Measurements from ENCODE around the gene TSTD2. TPM values are rescaled to one million over a fixed set of nuclear protein-coding genes. Genes with fewer than 3 reads are reported as not detected.

TSTD2 gene
- total RNA-seq, 1 donor from 2014 or later: 60.9 TPM

- Mint-ChIP-seq H3K4me3 (ENCODE audit: unreplicated experiment) (peak overlapping the region; percentile 100), H3K4me1 (ENCODE audit: low read depth, unreplicated experiment) (peaks cover 16% of the 10 kb centered on the region), H3K9me3 (ENCODE audit: unreplicated experiment) (peaks cover 15% of the 10 kb centered on the region), H3K27ac (ENCODE audit: unreplicated experiment) (peak overlapping the region; percentile 100), H3K36me3 (ENCODE audit: unreplicated experiment) (no peaks in the 10 kb centered on the region), H3K27me3 (ENCODE audit: unreplicated experiment) (peaks cover 4% of the 10 kb centered on the region)
- no peak for DNase-seq
- no peak for TF ChIP-seq CTCF (IDR thresholded peaks at IDR 0.05; ENCODE audit: partially characterized antibody, unreplicated experiment)
These were observed 807 bp upstream of the TSTD2 start for GRCh38 chr9:97633859-97634490.

GRCh38 chr9:97632248-97632984 lies 752 bp downstream of the TSTD2 start:
- Mint-ChIP-seq H3K36me3 (ENCODE audit: unreplicated experiment) (no peaks in the 10 kb centered on the region), H3K27ac (ENCODE audit: unreplicated experiment) (peak overlapping the region; percentile 100), H3K4me3 (ENCODE audit: unreplicated experiment) (peak overlapping the region; percentile 100), H3K27me3 (ENCODE audit: unreplicated experiment) (peaks cover 4% of the 10 kb centered on the region), H3K4me1 (ENCODE audit: low read depth, unreplicated experiment) (peaks cover 20% of the 10 kb centered on the region), H3K9me3 (ENCODE audit: unreplicated experiment) (peaks cover 15% of the 10 kb centered on the region)
- peak; percentile 42 for DNase-seq
- TF ChIP-seq CTCF (IDR thresholded peaks at IDR 0.05; ENCODE audit: partially characterized antibody, unreplicated experiment): no peak

- no peak for DNase-seq
- Mint-ChIP-seq H3K27ac (ENCODE audit: unreplicated experiment) (no peak overlapping the region), H3K36me3 (ENCODE audit: unreplicated experiment) (no peaks in the 10 kb centered on the region), H3K4me3 (ENCODE audit: unreplicated experiment) (no peak overlapping the region), H3K4me1 (ENCODE audit: low read depth, unreplicated experiment) (peaks cover 13% of the 10 kb centered on the region), H3K9me3 (ENCODE audit: unreplicated experiment) (peaks cover 15% of the 10 kb centered on the region), H3K27me3 (ENCODE audit: unreplicated experiment) (peaks cover 4% of the 10 kb centered on the region)
- no peak for TF ChIP-seq CTCF (IDR thresholded peaks at IDR 0.05; ENCODE audit: partially characterized antibody, unreplicated experiment)
These were observed 2.6 kb downstream of the TSTD2 start for GRCh38 chr9:97630591-97630990.

GRCh38 chr9:97629156-97629555 lies 4.0 kb downstream of the TSTD2 start:
- H3K4me3 Mint-ChIP-seq (ENCODE audit: unreplicated experiment): no peak overlapping the region
- no peak overlapping the region for H3K27ac Mint-ChIP-seq (ENCODE audit: unreplicated experiment)
- TF ChIP-seq CTCF (IDR thresholded peaks at IDR 0.05; ENCODE audit: partially characterized antibody, unreplicated experiment): no peak
- peaks cover 14% of the 10 kb centered on the region for H3K9me3 Mint-ChIP-seq (ENCODE audit: unreplicated experiment)
- peaks cover 4% of the 10 kb centered on the region for H3K27me3 Mint-ChIP-seq (ENCODE audit: unreplicated experiment)
- peaks cover 4% of the 10 kb centered on the region for H3K36me3 Mint-ChIP-seq (ENCODE audit: unreplicated experiment)
- peaks cover 12% of the 10 kb centered on the region for H3K4me1 Mint-ChIP-seq (ENCODE audit: low read depth, unreplicated experiment)
- DNase-seq: no peak

GRCh38 chr9:97628668-97629067 lies 4.5 kb downstream of the TSTD2 start:
- Mint-ChIP-seq H3K36me3 (ENCODE audit: unreplicated experiment) (peaks cover 8% of the 10 kb centered on the region), H3K27ac (ENCODE audit: unreplicated experiment) (no peak overlapping the region), H3K4me3 (ENCODE audit: unreplicated experiment) (no peak overlapping the region), H3K4me1 (ENCODE audit: low read depth, unreplicated experiment) (peaks cover 12% of the 10 kb centered on the region), H3K27me3 (ENCODE audit: unreplicated experiment) (peaks cover 2% of the 10 kb centered on the region), H3K9me3 (ENCODE audit: unreplicated experiment) (peaks cover 12% of the 10 kb centered on the region)
- no peak for DNase-seq
- no peak for TF ChIP-seq CTCF (IDR thresholded peaks at IDR 0.05; ENCODE audit: partially characterized antibody, unreplicated experiment)

All from glutamatergic neuron (in vitro differentiated cells).